IPS-11a (cell line): ENCODE data around the gene TOR3A.

Source experiments
- H3K4me3 ChIP-seq: one replicate; pipeline ENCODE4 v1.5.1; 2013; ENCODE audit warnings: low read depth, low read length, control low read depth

Gene TOR3A

GRCh38 chr1:179145521-179145920 is 63.7 kb downstream of the TOR3A start:
- no peak overlapping the region for H3K4me3 ChIP-seq
